SU-DHL-6 (cell line): Measurements from ENCODE around the gene CPT1C.

ENCODE experiments used
- H2AFZ ChIP-seq: fragments of 200-600 bp; sonication (generic); 2 replicates; pipeline ENCODE4 v1.6.1; 2014; ENCODE audit warnings: low read depth, mild to moderate bottlenecking, moderate library complexity, mixed read lengths, antibody characterized with exemption, low read length; ENCODE audit not compliant: severe bottlenecking
- H3F3A ChIP-seq: fragments of 200-600 bp; shearing (Covaris generic); 2 replicates; pipeline ENCODE4 v1.6.0; 2016; ENCODE audit warnings: antibody characterized with exemption, mild to moderate bottlenecking; ENCODE audit not compliant: insufficient read depth
- H3K27ac ChIP-seq: fragments of 200-600 bp; sonication (generic); 2 replicates; pipeline ENCODE4 v1.5.1; 2016; ENCODE audit warnings: low read depth, mild to moderate bottlenecking, low read length, moderate library complexity, mixed read lengths
- H3K27me3 ChIP-seq: fragments of 200-600 bp; sonication (generic), shearing (Covaris generic); 2 replicates; pipeline ENCODE4 v1.6.0; 2014; ENCODE audit warnings: mild to moderate bottlenecking, low read length
- H3K36me3 ChIP-seq: fragments of 200-600 bp; sonication (generic); 2 replicates; pipeline ENCODE4 v1.6.1; 2014; ENCODE audit warnings: mild to moderate bottlenecking, low read length, mixed read lengths
- H3K4me2 ChIP-seq: fragments of 300-600, 200-600 bp; shearing (Covaris generic), sonication (generic); 2 replicates; pipeline ENCODE4 v1.6.0; 2014; ENCODE audit warnings: low read length, low read depth, mild to moderate bottlenecking; ENCODE audit not compliant: poor library complexity, severe bottlenecking
- H3K4me3 ChIP-seq: fragments of 200-600 bp; sonication (generic); 2 replicates; pipeline ENCODE4 v1.5.1; 2014; ENCODE audit warnings: antibody characterized with exemption, low read length, mild to moderate bottlenecking, mixed read lengths; ENCODE audit not compliant: insufficient read depth, poor library complexity, severe bottlenecking
- H3K79me2 ChIP-seq: fragments of 200-600 bp; sonication (generic); 2 replicates; pipeline ENCODE4 v1.6.1; 2014; ENCODE audit warnings: mild to moderate bottlenecking, low read length, moderate library complexity; ENCODE audit not compliant: insufficient read depth
- H3K9ac ChIP-seq: fragments of 200-600 bp; sonication (generic); 2 replicates; pipeline ENCODE4 v1.7.0; 2014; ENCODE audit warnings: mild to moderate bottlenecking, low read length
- H3K9me2 ChIP-seq: fragments of 200-600 bp; sonication (generic); replicated peaks from 2 replicates; pipeline ENCODE4 v1.6.1; 2014; ENCODE audit warnings: low read length; ENCODE audit not compliant: insufficient read depth
- H3K9me3 ChIP-seq: fragments of 200-600 bp; sonication (generic); 2 replicates; pipeline ENCODE4 v1.6.1; 2014; ENCODE audit warnings: low read length, mixed read lengths; ENCODE audit not compliant: insufficient read depth
- H4K20me1 ChIP-seq: fragments of 200-600 bp; sonication (generic); 2 replicates; pipeline ENCODE4 v1.6.1; 2014; ENCODE audit warnings: low read depth, mild to moderate bottlenecking, antibody characterized with exemption, low read length, moderate library complexity, mixed read lengths
- EZH2phosphoT487 ChIP-seq: fragments of 200-600 bp; sonication (generic), shearing (Covaris generic); conservative IDR thresholded peaks from 2 replicates; pipeline ENCODE4 v1.6.1; 2018; ENCODE audit warnings: mild to moderate bottlenecking, antibody characterized with exemption, low read length, moderate library complexity, mixed read lengths
- TF ChIP-seq, protein P1 (sequence below): fragments of 200-600 bp; sonication (generic); IDR thresholded peaks from one replicate; pipeline ENCODE4 v1.5.1; 2017; ENCODE audit warnings: antibody characterized with exemption, mild to moderate bottlenecking, low read length, moderate library complexity; ENCODE audit not compliant: insufficient read depth, poor library complexity, severe bottlenecking

Gene CPT1C

DNA sequence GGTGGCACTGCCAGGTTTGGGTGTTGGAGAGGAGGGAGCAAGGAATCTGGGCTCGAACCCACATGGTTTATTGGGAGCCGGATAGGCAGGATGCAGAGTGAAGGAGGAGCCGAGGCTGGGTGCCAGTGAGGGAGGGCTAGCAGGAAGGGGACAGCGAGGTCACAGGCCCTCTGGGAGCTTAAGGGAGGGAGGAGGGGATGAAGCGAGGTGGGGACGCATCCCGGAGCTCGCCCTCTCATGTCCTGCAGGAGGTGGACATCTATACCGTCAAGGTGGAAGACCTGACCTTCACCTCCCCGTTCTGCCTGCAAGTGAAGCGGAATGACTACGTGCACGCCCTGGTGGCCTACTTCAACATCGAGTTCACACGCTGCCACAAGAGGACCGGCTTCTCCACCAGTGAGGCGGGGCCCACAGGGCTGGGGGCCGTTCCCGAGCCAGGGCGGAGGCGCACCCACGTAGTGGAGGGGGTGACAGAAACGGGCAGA lies 5.0 kb upstream of the CPT1C start:
- no peak overlapping the region for H2AFZ ChIP-seq
- no peak overlapping the region for H3K9ac ChIP-seq
- no peak overlapping the region for H3K4me3 ChIP-seq
- no peak overlapping the region for H3K4me2 ChIP-seq
- H3K9me3 ChIP-seq: no peaks in the 10 kb centered on the region
- H3K9me2 ChIP-seq: no peaks in the 10 kb centered on the region
- H4K20me1 ChIP-seq: peaks cover 9% of the 10 kb centered on the region; the same call in 1 of the 2 replicates
- TF ChIP-seq, protein P1, sequence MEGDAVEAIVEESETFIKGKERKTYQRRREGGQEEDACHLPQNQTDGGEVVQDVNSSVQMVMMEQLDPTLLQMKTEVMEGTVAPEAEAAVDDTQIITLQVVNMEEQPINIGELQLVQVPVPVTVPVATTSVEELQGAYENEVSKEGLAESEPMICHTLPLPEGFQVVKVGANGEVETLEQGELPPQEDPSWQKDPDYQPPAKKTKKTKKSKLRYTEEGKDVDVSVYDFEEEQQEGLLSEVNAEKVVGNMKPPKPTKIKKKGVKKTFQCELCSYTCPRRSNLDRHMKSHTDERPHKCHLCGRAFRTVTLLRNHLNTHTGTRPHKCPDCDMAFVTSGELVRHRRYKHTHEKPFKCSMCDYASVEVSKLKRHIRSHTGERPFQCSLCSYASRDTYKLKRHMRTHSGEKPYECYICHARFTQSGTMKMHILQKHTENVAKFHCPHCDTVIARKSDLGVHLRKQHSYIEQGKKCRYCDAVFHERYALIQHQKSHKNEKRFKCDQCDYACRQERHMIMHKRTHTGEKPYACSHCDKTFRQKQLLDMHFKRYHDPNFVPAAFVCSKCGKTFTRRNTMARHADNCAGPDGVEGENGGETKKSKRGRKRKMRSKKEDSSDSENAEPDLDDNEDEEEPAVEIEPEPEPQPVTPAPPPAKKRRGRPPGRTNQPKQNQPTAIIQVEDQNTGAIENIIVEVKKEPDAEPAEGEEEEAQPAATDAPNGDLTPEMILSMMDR: no peak
- no peak for TF ChIP-seq EZH2phosphoT487
- no peak overlapping the region for H3K27ac ChIP-seq
- no peaks in the 10 kb centered on the region for H3K27me3 ChIP-seq
- peaks cover 18% of the 10 kb centered on the region for H3K36me3 ChIP-seq
- H3K79me2 ChIP-seq: peaks cover 13% of the 10 kb centered on the region
- H3F3A ChIP-seq: peaks cover 17% of the 10 kb centered on the region; the same call in 1 of the 2 replicates

DNA sequence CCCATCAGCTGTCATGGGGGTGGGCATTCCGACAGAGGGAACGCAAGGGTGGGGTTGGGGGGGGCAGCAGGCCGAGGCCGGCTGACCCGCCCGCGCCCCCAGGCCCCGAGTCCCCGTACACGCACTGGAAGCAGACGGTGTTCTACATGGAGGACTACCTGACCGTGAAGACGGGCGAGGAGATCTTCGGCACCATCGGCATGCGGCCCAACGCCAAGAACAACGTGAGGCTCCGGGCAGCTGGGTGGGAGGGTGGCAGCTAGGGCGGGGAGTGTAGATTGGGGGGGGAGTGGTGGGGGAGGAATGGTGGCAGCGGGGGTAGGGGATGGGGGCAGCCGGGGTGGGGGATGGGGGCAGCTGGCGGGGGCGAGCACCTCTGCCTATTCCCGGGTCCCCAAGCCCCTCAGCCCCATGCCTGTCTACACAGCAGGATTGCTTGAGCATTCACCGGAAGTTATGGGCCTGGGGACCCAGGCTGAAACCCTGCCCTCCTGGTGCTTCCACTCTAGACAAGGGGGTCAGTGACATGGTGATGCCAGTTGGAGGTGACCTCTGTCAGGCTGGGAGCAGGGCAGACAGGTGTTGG lies 4.3 kb upstream of the CPT1C start:
- H4K20me1 ChIP-seq: peaks cover 5% of the 10 kb centered on the region; the same call in 1 of the 2 replicates

DNA sequence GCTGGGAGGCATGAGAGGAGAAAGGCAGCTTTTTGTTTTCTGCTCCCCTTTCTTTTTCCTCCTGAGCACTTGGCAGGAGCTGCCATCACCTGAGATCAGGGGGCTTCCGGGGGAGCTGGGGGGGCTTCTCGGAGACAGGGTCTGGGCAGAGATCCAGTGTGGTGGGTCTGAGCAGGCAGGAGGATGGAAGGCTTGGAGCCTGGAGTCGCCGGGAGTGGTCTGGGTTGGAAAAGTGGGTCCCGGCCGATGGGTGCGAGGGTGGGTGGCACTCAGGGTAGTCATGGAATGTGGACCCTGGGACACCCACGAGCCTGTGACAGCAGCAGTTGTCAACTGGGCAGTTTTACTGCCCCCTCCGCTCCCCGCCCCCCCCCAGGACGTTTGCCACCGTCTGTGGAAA lies 3.8 kb upstream of the CPT1C start:
- TF ChIP-seq, protein P1: no peak
- no peak for TF ChIP-seq EZH2phosphoT487
- H3K79me2 ChIP-seq: 0 out of 2 replicates have a peak, but pooled peaks cover 3% of the 10 kb centered on the region
- H3K4me2 ChIP-seq: no peak overlapping the region
- H3K4me3 ChIP-seq: no peak overlapping the region
- H3K27me3 ChIP-seq: no peaks in the 10 kb centered on the region
- peaks cover 5% of the 10 kb centered on the region; the same call in 1 of the 2 replicates for H4K20me1 ChIP-seq
- H3K36me3 ChIP-seq: peaks cover 8% of the 10 kb centered on the region; the same call in 1 of the 2 replicates
- H3K9me2 ChIP-seq: no peaks in the 10 kb centered on the region
- H3F3A ChIP-seq: peaks cover 17% of the 10 kb centered on the region; the same call in 1 of the 2 replicates
- no peaks in the 10 kb centered on the region for H3K9me3 ChIP-seq
- no peak overlapping the region for H3K9ac ChIP-seq
- H3K27ac ChIP-seq: no peak overlapping the region
- no peak overlapping the region for H2AFZ ChIP-seq

More for the DNA sequence above, 4.3 kb upstream of the CPT1C start:
- H3K36me3 ChIP-seq: peaks cover 13% of the 10 kb centered on the region; the same call in 1 of the 2 replicates
- H3K4me3 ChIP-seq: no peak overlapping the region
- H3F3A ChIP-seq: peaks cover 17% of the 10 kb centered on the region; the same call in 1 of the 2 replicates
- no peak overlapping the region for H3K4me2 ChIP-seq
- H3K27ac ChIP-seq: no peak overlapping the region
- H3K9ac ChIP-seq: no peak overlapping the region
- no peaks in the 10 kb centered on the region for H3K27me3 ChIP-seq
- 0 out of 2 replicates have a peak, but pooled peaks cover 8% of the 10 kb centered on the region for H3K79me2 ChIP-seq
- H2AFZ ChIP-seq: no peak overlapping the region
- H3K9me3 ChIP-seq: no peaks in the 10 kb centered on the region
- no peak for TF ChIP-seq EZH2phosphoT487
- TF ChIP-seq, protein P1: no peak
- no peaks in the 10 kb centered on the region for H3K9me2 ChIP-seq
